Keratinocyte (primary cell): Measurements from ENCODE around the gene TSC1. TPM values are rescaled to one million over a fixed set of nuclear protein-coding genes. Genes with fewer than 3 reads are reported as not detected.

ENCODE experiments used
- DNase-seq: peaks from one replicate; pipeline ENCODE4 v3.0.0-alpha.2; 2011; ENCODE audit warnings: low read depth, missing footprints, low spot score
- FAIRE-seq: peaks from 2 replicates; lab custom pipeline; 2011; peaks lifted over from hg19 to GRCh38; lab: Jason Lieb, UNC
- H2AFZ ChIP-seq: 2 replicates; pipeline ENCODE4 v1.6.0; 2012; ENCODE audit warnings: low read length, control low read depth, inconsistent platforms; ENCODE audit not compliant: control insufficient read depth
- H3K27ac ChIP-seq: 2 replicates; pipeline ENCODE4 v1.5.1; 2011; ENCODE audit warnings: low read length; ENCODE audit not compliant: control insufficient read depth, insufficient read depth
- H3K27me3 ChIP-seq: 3 replicates; pipeline ENCODE4 v1.6.0; 2011; ENCODE audit warnings: low read length; ENCODE audit not compliant: control insufficient read depth, insufficient read depth; ENCODE audit errors: extremely low read depth
- H3K36me3 ChIP-seq, 2 experiments: 2 replicates in 1 of 2; 3 replicates in 1 of 2; pipeline ENCODE4 v1.5.1; 2011; ENCODE audit warnings: low read length in 2 of 2, mild to moderate bottlenecking in 1 of 2; ENCODE audit not compliant: control insufficient read depth in 2 of 2, insufficient read depth in 2 of 2; ENCODE audit errors: extremely low read depth in 1 of 2
- H3K4me1 ChIP-seq: 3 replicates; pipeline ENCODE4 v1.5.1; 2011; ENCODE audit warnings: low read length; ENCODE audit not compliant: control insufficient read depth, insufficient read depth; ENCODE audit errors: extremely low read depth
- H3K4me2 ChIP-seq: 3 replicates; pipeline ENCODE4 v1.6.0; 2011; ENCODE audit warnings: low read depth, low read length; ENCODE audit not compliant: control insufficient read depth, insufficient read depth; ENCODE audit errors: extremely low read depth
- H3K4me3 ChIP-seq, 3 experiments: fragments of 200-600 bp in 1 of 3; sonication (generic) in 1 of 3; 2 replicates in 2 of 3; 3 replicates in 1 of 3; pipeline ENCODE4 v1.5.1; 2011 to 2016; ENCODE audit warnings: low read length in 3 of 3, mild to moderate bottlenecking in 3 of 3, control low read depth in 2 of 3, inconsistent platforms in 1 of 3, low read depth in 1 of 3, mixed read lengths in 1 of 3, mixed run types in 1 of 3, moderate library complexity in 1 of 3; ENCODE audit not compliant: control insufficient read depth in 2 of 3, insufficient read depth in 2 of 3; ENCODE audit errors: extremely low read depth in 1 of 3
- H3K79me2 ChIP-seq: 2 replicates; pipeline ENCODE4 v1.6.0; 2012; ENCODE audit warnings: low read length; ENCODE audit not compliant: control insufficient read depth, insufficient read depth
- H3K9ac ChIP-seq: 3 replicates; pipeline ENCODE4 v1.6.0; 2011; ENCODE audit warnings: low read length; ENCODE audit not compliant: control insufficient read depth, insufficient read depth; ENCODE audit errors: extremely low read depth
- H3K9me1 ChIP-seq: 3 replicates; pipeline ENCODE4 v1.6.0; 2011; ENCODE audit warnings: low read length; ENCODE audit not compliant: control insufficient read depth, insufficient read depth; ENCODE audit errors: extremely low read depth
- H3K9me3 ChIP-seq: 2 replicates; pipeline ENCODE4 v1.5.1; 2012; ENCODE audit warnings: low read depth, low read length; ENCODE audit not compliant: control insufficient read depth
- H4K20me1 ChIP-seq: 3 replicates; pipeline ENCODE4 v1.6.0; 2011; ENCODE audit warnings: low read length; ENCODE audit not compliant: control insufficient read depth, insufficient read depth; ENCODE audit errors: extremely low read depth
- EZH2 ChIP-seq: IDR thresholded peaks from one replicate; pipeline ENCODE4 v1.6.1; 2012; ENCODE audit warnings: inconsistent platforms, mild to moderate bottlenecking, low read length, moderate library complexity
- dilution Hi-C: fragments of 300-500 bp; cut with MboI; formaldehyde crosslinking; loops from one replicate; pipeline ENCODE4 v1.7.0; 2020; ENCODE audit warnings: low sequenced_read_pairs; ENCODE audit not compliant: extremely low pct_ligation_motif_present
- polyA plus RNA-seq, 5 experiments: library from polyadenylated mRNA; depleted of rRNA in 3 of 5; stranded (reverse) in 3 of 5; stranded (forward) in 1 of 5; unstranded in 1 of 5; fragments of >200 nt; gene quantifications; 1 replicate in 1 of 5; 2 replicates in 3 of 5; 3 replicates in 1 of 5; pipeline versions ENCODE4 v1.2.1 to v1.2.3, GENCODE V29; 2011 to 2012; ENCODE audit warnings: missing spikeins in 2 of 5, low read depth in 1 of 5, low replicate concordance in 1 of 5
- TF ChIP-seq, protein P1 (sequence below), 3 experiments: IDR thresholded peaks in 1 of 3; conservative IDR thresholded peaks in 1 of 3; optimal IDR thresholded peaks in 1 of 3; 2 replicates in 2 of 3; 3 replicates in 1 of 3; pipeline versions ENCODE3 to v1.5.1; 2011; ENCODE audit warnings: low read length in 3 of 3, mild to moderate bottlenecking in 3 of 3, moderate library complexity in 2 of 3, control low read depth in 1 of 3, inconsistent platforms in 1 of 3; ENCODE audit not compliant: insufficient read depth in 2 of 3; ENCODE audit errors: extremely low read depth in 1 of 3

Gene TSC1
- polyA plus RNA-seq, 1 donor (not counting 4 experiments of a cell fraction or from before 2014, with no cell fraction given): 26.1 TPM

DNA sequence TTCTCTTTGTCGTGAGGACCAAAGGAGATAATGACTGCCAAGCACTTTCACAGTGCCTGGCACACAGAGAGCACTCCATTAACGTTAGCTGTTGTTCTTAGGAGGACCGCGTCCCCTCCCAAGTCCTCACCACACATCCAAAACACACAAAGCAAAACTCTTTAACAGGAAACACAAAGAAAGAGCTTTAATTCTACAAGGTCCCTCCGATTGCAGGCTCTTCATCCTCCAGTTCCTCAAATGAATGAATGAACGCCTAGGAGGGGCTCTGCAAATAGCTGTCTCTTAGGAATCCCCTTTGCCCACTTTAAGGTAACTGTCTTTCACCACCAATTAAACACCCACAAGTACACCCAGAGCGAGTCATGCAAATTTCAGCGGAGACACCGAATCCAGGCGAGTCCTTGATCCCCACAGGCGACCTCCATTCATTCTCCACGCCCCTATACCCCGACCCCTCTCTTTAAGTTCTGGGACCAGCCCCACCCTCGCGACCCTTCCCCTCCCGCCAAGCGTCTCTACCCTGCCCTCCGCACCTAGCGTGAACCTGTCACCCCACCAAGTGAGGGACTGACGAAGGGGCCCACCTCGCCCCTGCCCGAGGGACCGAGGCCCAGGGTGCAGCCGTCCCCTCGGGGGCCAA, 644 bp downstream of the TSC1 start:
- Histone ChIP-seq H2AFZ (peak overlapping the region; percentile 72), H3K4me3 (peak overlapping the region; percentile 82 to 99 (median 90)), H3K36me3 (no peaks in the 10 kb centered on the region), H3K27me3 (no peaks in the 10 kb centered on the region), H3K27ac (peak overlapping the region; percentile 97), H3K4me1 (peaks cover 29% of the 10 kb centered on the region), H3K9me3 (no peaks in the 10 kb centered on the region), H3K79me2 (peaks cover 47% of the 10 kb centered on the region), H3K9ac (peak overlapping the region; percentile 97), H3K4me2 (peak overlapping the region; percentile 99), H4K20me1 (no peaks in the 10 kb centered on the region), H3K9me1 (no peaks in the 10 kb centered on the region)
- dilution Hi-C loops: no loop called here
- TF ChIP-seq EZH2: no peak
- TF ChIP-seq, protein P1, sequence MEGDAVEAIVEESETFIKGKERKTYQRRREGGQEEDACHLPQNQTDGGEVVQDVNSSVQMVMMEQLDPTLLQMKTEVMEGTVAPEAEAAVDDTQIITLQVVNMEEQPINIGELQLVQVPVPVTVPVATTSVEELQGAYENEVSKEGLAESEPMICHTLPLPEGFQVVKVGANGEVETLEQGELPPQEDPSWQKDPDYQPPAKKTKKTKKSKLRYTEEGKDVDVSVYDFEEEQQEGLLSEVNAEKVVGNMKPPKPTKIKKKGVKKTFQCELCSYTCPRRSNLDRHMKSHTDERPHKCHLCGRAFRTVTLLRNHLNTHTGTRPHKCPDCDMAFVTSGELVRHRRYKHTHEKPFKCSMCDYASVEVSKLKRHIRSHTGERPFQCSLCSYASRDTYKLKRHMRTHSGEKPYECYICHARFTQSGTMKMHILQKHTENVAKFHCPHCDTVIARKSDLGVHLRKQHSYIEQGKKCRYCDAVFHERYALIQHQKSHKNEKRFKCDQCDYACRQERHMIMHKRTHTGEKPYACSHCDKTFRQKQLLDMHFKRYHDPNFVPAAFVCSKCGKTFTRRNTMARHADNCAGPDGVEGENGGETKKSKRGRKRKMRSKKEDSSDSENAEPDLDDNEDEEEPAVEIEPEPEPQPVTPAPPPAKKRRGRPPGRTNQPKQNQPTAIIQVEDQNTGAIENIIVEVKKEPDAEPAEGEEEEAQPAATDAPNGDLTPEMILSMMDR (optimal IDR thresholded peaks at IDR 0.05 in 1 of 3, IDR thresholded peaks at IDR 0.05 in 1 of 3, conservative IDR thresholded peaks at IDR 0.05 in 1 of 3; ENCODE audit: extremely low read depth in 1 of 3, insufficient read depth in 2 of 3, low read length in 3 of 3): no peak
- FAIRE-seq (no peak), DNase-seq (no peak)

DNA sequence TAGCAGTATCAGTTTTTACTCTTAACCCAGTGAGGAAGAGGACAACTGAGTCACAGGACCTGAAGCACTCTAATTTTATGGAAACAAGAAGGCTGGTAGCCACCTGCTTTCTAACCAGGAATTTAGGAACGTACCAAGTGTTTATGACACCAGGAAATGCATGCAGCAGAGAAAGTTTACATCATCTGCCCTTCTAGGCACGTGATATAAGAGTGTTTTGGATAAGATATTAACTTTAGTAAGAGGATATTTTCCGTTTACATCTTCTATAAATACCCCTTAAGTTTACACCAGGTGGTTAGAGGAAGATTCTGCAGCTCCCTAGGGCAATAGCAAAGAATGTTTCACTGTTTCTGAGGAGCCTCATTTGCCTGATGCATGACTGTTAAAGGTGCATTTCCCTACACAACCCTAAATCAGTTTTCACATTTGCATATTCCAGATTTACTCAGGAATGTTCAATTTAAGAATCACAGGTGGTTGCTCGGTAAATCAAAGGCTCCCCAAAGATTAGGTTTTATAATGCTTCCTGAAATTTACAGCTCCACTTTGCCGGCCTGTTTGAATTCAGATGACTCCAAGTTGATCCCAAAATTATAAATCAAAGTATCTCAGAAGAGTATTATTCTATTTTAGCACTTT, 1.8 kb downstream of the TSC1 start:
- Histone ChIP-seq H3K4me2 (peak overlapping the region; percentile 99), H3K4me3 (peak overlapping the region in 1 of 3 experiments; percentile 36), H3K4me1 (peaks cover 29% of the 10 kb centered on the region), H3K9me3 (no peaks in the 10 kb centered on the region), H4K20me1 (no peaks in the 10 kb centered on the region), H3K9ac (peak overlapping the region; percentile 2), H3K36me3 (no peaks in the 10 kb centered on the region), H3K9me1 (no peaks in the 10 kb centered on the region), H2AFZ (no peak overlapping the region), H3K27ac (no peak overlapping the region), H3K79me2 (peaks cover 53% of the 10 kb centered on the region), H3K27me3 (no peaks in the 10 kb centered on the region)
- FAIRE-seq (no peak), DNase-seq (no peak)
- no peak for TF ChIP-seq EZH2
- TF ChIP-seq, protein P1 (optimal IDR thresholded peaks at IDR 0.05 in 1 of 3, IDR thresholded peaks at IDR 0.05 in 1 of 3, conservative IDR thresholded peaks at IDR 0.05 in 1 of 3; ENCODE audit: extremely low read depth in 1 of 3, insufficient read depth in 2 of 3, low read length in 3 of 3): no peak
- dilution Hi-C loops: no loop called here
